H1 (cell line): ENCODE data around the gene PPM1M. TPM values are rescaled to one million over a fixed set of nuclear protein-coding genes. Genes with fewer than 3 reads are reported as not detected.

ENCODE experiments used
- CTCF ChIA-PET: fragments of 300-600 bp; sonication (Branson Sonifier 250); formaldehyde crosslinking; loops from one replicate; lab custom pipeline; 2021; ENCODE audit not compliant: partially characterized antibody; lab: Charles Lee
- POLR2A ChIA-PET: fragments of 300-600 bp; sonication (Branson Sonifier 250); formaldehyde crosslinking; loops from one replicate; lab custom pipeline; 2021; ENCODE audit warnings: inconsistent platforms; ENCODE audit not compliant: partially characterized antibody; lab: Charles Lee
- DNase-seq, 2 experiments: peaks; one replicate each; pipeline versions ENCODE4 v3.0.0 to v3.0.0-alpha.2; 2010 to 2022; ENCODE audit warnings: low spot score in 2 of 2, low read depth in 1 of 2, mixed read lengths in 1 of 2
- FAIRE-seq: peaks from 2 replicates; lab custom pipeline; 2011; peaks lifted over from hg19 to GRCh38; lab: Jason Lieb, UNC
- H2AFZ ChIP-seq: 2 replicates; pipeline ENCODE4 v1.8.1; 2012; ENCODE audit warnings: low read length, inconsistent platforms
- H2AK5ac ChIP-seq: 2 replicates; pipeline ENCODE4 v1.6.1; 2013; ENCODE audit warnings: low read depth, low read length
- H2BK120ac ChIP-seq: replicated peaks from 2 replicates; pipeline ENCODE3; 2013; ENCODE audit warnings: low read depth, low read length, inconsistent platforms
- H2BK12ac ChIP-seq: 2 replicates; pipeline ENCODE4 v1.6.1; 2013; ENCODE audit warnings: low read depth, low read length
- H2BK15ac ChIP-seq: 2 replicates; pipeline ENCODE4 v1.6.1; 2013; ENCODE audit warnings: low read length
- H2BK20ac ChIP-seq: 2 replicates; pipeline ENCODE4 v1.6.1; 2013; ENCODE audit warnings: low read length
- H2BK5ac ChIP-seq: 2 replicates; pipeline ENCODE4 v1.6.1; 2013; ENCODE audit warnings: low read depth, low read length
- H3K14ac ChIP-seq: 2 replicates; pipeline ENCODE4 v1.6.1; 2013; ENCODE audit warnings: inconsistent platforms; ENCODE audit not compliant: insufficient read length
- H3K18ac ChIP-seq: 2 replicates; pipeline ENCODE4 v1.6.1; 2013; ENCODE audit warnings: low read length; ENCODE audit errors: extremely low read depth
- H3K23ac ChIP-seq: 2 replicates; pipeline ENCODE4 v1.6.1; 2013; ENCODE audit warnings: inconsistent platforms; ENCODE audit not compliant: insufficient read length
- H3K23me2 ChIP-seq: 2 replicates; pipeline ENCODE4 v1.6.1; 2013; ENCODE audit warnings: low read depth, low read length
- H3K27ac ChIP-seq: 2 replicates; pipeline ENCODE4 v1.6.1; 2011; ENCODE audit warnings: low read depth, low read length, inconsistent platforms
- H3K27me3 ChIP-seq, 4 experiments: replicated peaks in 1 of 4; 1 replicate in 1 of 4; 2 replicates in 3 of 4; pipeline versions ENCODE4 v1.6.1 to v1.8.1; 2011 to 2013; ENCODE audit warnings: low read length in 3 of 4, mild to moderate bottlenecking in 3 of 4, inconsistent platforms in 2 of 4, mixed read lengths in 2 of 4, moderate library complexity in 1 of 4; ENCODE audit not compliant: control insufficient read depth in 3 of 4, insufficient read depth in 3 of 4; ENCODE audit errors: extremely low read depth in 1 of 4
- H3K36me3 ChIP-seq, 4 experiments: 2 replicates each; pipeline versions ENCODE4 v1.6.1 to v1.8.1; 2011 to 2013; ENCODE audit warnings: mild to moderate bottlenecking in 4 of 4, low read length in 3 of 4, moderate library complexity in 2 of 4, control low read depth in 1 of 4, inconsistent platforms in 1 of 4; ENCODE audit not compliant: insufficient read depth in 4 of 4, control insufficient read depth in 2 of 4
- H3K4ac ChIP-seq: replicated peaks from 2 replicates; pipeline ENCODE3; 2013; ENCODE audit warnings: low read length, low read depth, mixed read lengths, inconsistent platforms; ENCODE audit not compliant: insufficient read length
- H3K4me1 ChIP-seq, 4 experiments: replicated peaks in 1 of 4; 1 replicate in 1 of 4; 2 replicates in 3 of 4; pipeline versions ENCODE4 v1.6.1 to v1.8.1; 2011 to 2013; ENCODE audit warnings: low read length in 3 of 4, inconsistent platforms in 2 of 4, mixed read lengths in 1 of 4; ENCODE audit not compliant: insufficient read depth in 4 of 4, control insufficient read depth in 3 of 4
- H3K4me2 ChIP-seq, 2 experiments: 2 replicates each; pipeline versions ENCODE4 v1.6.1 to v1.8.1; 2011 to 2013; ENCODE audit warnings: low read depth in 2 of 2, low read length in 2 of 2, control low read depth in 1 of 2, inconsistent platforms in 1 of 2, mild to moderate bottlenecking in 1 of 2; ENCODE audit not compliant: insufficient read depth in 1 of 2
- H3K4me3 ChIP-seq, 4 experiments: fragments of 200-600, 300-600 bp in 1 of 4; sonication (generic), shearing (Covaris generic), sonication (Bioruptor Twin) in 1 of 4; 2 replicates each; pipeline versions ENCODE4 v1.5.1 to v1.8.1; 2011 to 2016; ENCODE audit warnings: low read length in 4 of 4, low read depth in 3 of 4, control low read depth in 2 of 4, inconsistent platforms in 2 of 4, mild to moderate bottlenecking in 2 of 4, mixed read lengths in 1 of 4, moderate library complexity in 1 of 4; ENCODE audit not compliant: insufficient read depth in 2 of 4; ENCODE audit errors: extremely low read depth in 1 of 4
- H3K56ac ChIP-seq: replicated peaks from 2 replicates; pipeline ENCODE3; 2013; ENCODE audit warnings: low read depth, mild to moderate bottlenecking, mixed read lengths, low read length, inconsistent platforms; ENCODE audit not compliant: insufficient read length
- H3K79me1 ChIP-seq: 2 replicates; pipeline ENCODE4 v1.6.1; 2013; ENCODE audit warnings: low read depth, low read length, control low read depth
- H3K79me2 ChIP-seq, 2 experiments: 2 replicates each; pipeline versions ENCODE4 v1.6.1 to v1.8.1; 2012 to 2013; ENCODE audit warnings: low read length in 2 of 2, mild to moderate bottlenecking in 2 of 2, inconsistent platforms in 1 of 2; ENCODE audit not compliant: insufficient read depth in 2 of 2, control insufficient read depth in 1 of 2
- H3K9ac ChIP-seq, 4 experiments: replicated peaks in 1 of 4; 1 replicate in 1 of 4; 2 replicates in 3 of 4; pipeline versions ENCODE4 v1.6.1 to v1.8.1; 2011 to 2013; ENCODE audit warnings: low read depth in 3 of 4, low read length in 3 of 4, control low read depth in 2 of 4, mild to moderate bottlenecking in 2 of 4, moderate library complexity in 2 of 4, inconsistent platforms in 1 of 4; ENCODE audit errors: extremely low read depth in 1 of 4
- H3K9me3 ChIP-seq, 2 experiments: 2 replicates each; pipeline versions ENCODE4 v1.6.1 to v1.8.1; 2012 to 2013; ENCODE audit warnings: mild to moderate bottlenecking in 2 of 2, moderate library complexity in 2 of 2, control low read depth in 1 of 2, inconsistent platforms in 1 of 2, low read depth in 1 of 2, low read length in 1 of 2, mixed read lengths in 1 of 2; ENCODE audit not compliant: insufficient read depth in 2 of 2
- H4K20me1 ChIP-seq, 2 experiments: replicated peaks in 1 of 2; 2 replicates each; pipeline versions ENCODE3 to v1.8.1; 2011 to 2013; ENCODE audit warnings: inconsistent platforms in 2 of 2, low read length in 2 of 2, mild to moderate bottlenecking in 1 of 2; ENCODE audit not compliant: insufficient read depth in 2 of 2, control insufficient read depth in 1 of 2
- H4K5ac ChIP-seq: 2 replicates; pipeline ENCODE4 v1.6.1; 2013; ENCODE audit warnings: low read length, low read depth, mixed read lengths, inconsistent platforms; ENCODE audit not compliant: insufficient read length
- H4K8ac ChIP-seq: 2 replicates; pipeline ENCODE4 v1.8.0; 2013; ENCODE audit warnings: mild to moderate bottlenecking, moderate library complexity, low read length, inconsistent platforms; ENCODE audit not compliant: insufficient read depth; ENCODE audit errors: extremely low read depth
- H4K91ac ChIP-seq: replicated peaks from 2 replicates; pipeline ENCODE3; 2013; ENCODE audit warnings: low read length, mixed read lengths, inconsistent platforms; ENCODE audit not compliant: insufficient read length
- BACH1 ChIP-seq: IDR thresholded peaks from 2 replicates; pipeline ENCODE4 v1.6.1; 2012; ENCODE audit warnings: low read length, improper control_type of control experiment
- BRCA1 ChIP-seq: IDR thresholded peaks from 2 replicates; pipeline ENCODE4 v1.6.1; 2012; ENCODE audit warnings: low read depth, low read length, improper control_type of control experiment
- CBX5 ChIP-seq: fragments of 300-800, 300-1000 bp; sonication (generic); IDR thresholded peaks from 2 replicates; pipeline ENCODE4 v1.7.1; 2016; ENCODE audit warnings: antibody characterized with exemption, low read length, low read depth
- EGR1 ChIP-seq: IDR thresholded peaks from 2 replicates; pipeline ENCODE4 v1.6.1; 2011; ENCODE audit warnings: low read depth, low read length, borderline replicate concordance
- EP300 ChIP-seq, 2 experiments: IDR thresholded peaks; 1 replicate in 1 of 2; 2 replicates in 1 of 2; pipeline ENCODE4 v1.6.1; 2011 to 2012; ENCODE audit warnings: low read depth in 2 of 2, low read length in 2 of 2, mild to moderate bottlenecking in 2 of 2, borderline replicate concordance in 1 of 2, inconsistent platforms in 1 of 2, moderate library complexity in 1 of 2
- EZH2 ChIP-seq: fragments of 200-600 bp; sonication (generic); IDR thresholded peaks from 2 replicates; pipeline ENCODE4 v1.7.1; 2012; ENCODE audit warnings: low read depth, mild to moderate bottlenecking, moderate library complexity, low read length, inconsistent platforms; ENCODE audit not compliant: severe bottlenecking
- JUN ChIP-seq: IDR thresholded peaks from 2 replicates; pipeline ENCODE4 v1.6.1; 2011; ENCODE audit warnings: low read depth, mild to moderate bottlenecking, improper control_type of control experiment, low read length
- KDM5A ChIP-seq: fragments of 200-600 bp; IDR thresholded peaks from 2 replicates; pipeline ENCODE4 v1.7.1; 2012; ENCODE audit warnings: mild to moderate bottlenecking, low read length, inconsistent platforms, mixed read lengths
- NANOG ChIP-seq: IDR thresholded peaks from 2 replicates; pipeline ENCODE4 v1.6.1; 2011; ENCODE audit warnings: low read length, low read depth, mild to moderate bottlenecking, inconsistent platforms; ENCODE audit not compliant: insufficient read depth, poor library complexity, severe bottlenecking
- SIN3A ChIP-seq, 2 experiments: IDR thresholded peaks in 1 of 2; conservative IDR thresholded peaks in 1 of 2; 2 replicates each; pipeline ENCODE4 v1.6.1; 2011 to 2012; ENCODE audit warnings: low read length in 2 of 2, improper control_type of control experiment in 1 of 2, low read depth in 1 of 2, mild to moderate bottlenecking in 1 of 2
- SP1 ChIP-seq: IDR thresholded peaks from 2 replicates; pipeline ENCODE4 v1.6.1; 2011; ENCODE audit warnings: low read depth, low read length
- WGBS, 2 experiments: shearing (Covaris generic) in 1 of 2; methylation state at CpG; one replicate each; pipeline versions ENCODE4 v1.1.6 to v1.1.7; 2013 to 2015; ENCODE audit warnings: low lambda C conversion rate in 2 of 2, mixed read lengths in 2 of 2, inconsistent platforms in 1 of 2, low coverage in 1 of 2, missing lambda C conversion rate in 1 of 2; ENCODE audit not compliant: insufficient replicate concordance in 2 of 2, insufficient coverage in 1 of 2, insufficient read length in 1 of 2; ENCODE audit errors: extremely low coverage in 1 of 2, missing lambda C conversion rate in 1 of 2; 5-methylcytosine and 5-hydroxymethylcytosine counted together
- polyA plus RNA-seq, 7 experiments: library from polyadenylated mRNA; depleted of rRNA in 3 of 7; stranded (reverse) in 5 of 7; unstranded in 2 of 7; fragments of >200 nt in 5 of 7; fragments of 200-250 nt in 2 of 7; gene quantifications; 1 replicate in 5 of 7; 2 replicates in 1 of 7; 4 replicates in 1 of 7; pipeline versions ENCODE4 v1.2.1 to v1.2.3, GENCODE V29; 2011 to 2013; ENCODE audit warnings: missing spikeins in 2 of 7, mixed read lengths in 2 of 7
- total RNA-seq: library from RNA; stranded (reverse); fragmentation: NEBNext Ultra II Directional; extraction: Animal tissue kit (Norgen Biotek cat#: 25700); gene quantifications from 2 replicates; pipeline ENCODE4 v1.2.1, GENCODE V29; 2021
- TF ChIP-seq, protein P1 (sequence below): IDR thresholded peaks from 2 replicates; pipeline ENCODE4 v1.6.1; 2012; ENCODE audit warnings: inconsistent platforms

The PPM1M gene
- total and polyA plus RNA-seq, 2 of the 8 experiments (the other 6 are each of a cell fraction or from before 2014, with no cell fraction given): 5.2 to 6.3 TPM

- H4K5ac ChIP-seq: no peak overlapping the region
- no peak overlapping the region for H3K4me2 ChIP-seq
- no peak overlapping the region for H2AK5ac ChIP-seq
- no peak overlapping the region for H3K4me3 ChIP-seq
- no peaks in the 10 kb centered on the region for H3K79me2 ChIP-seq
- H2BK120ac ChIP-seq: no peak overlapping the region
- H3K9ac ChIP-seq: no peak overlapping the region
- H3K9me3 ChIP-seq: no peaks in the 10 kb centered on the region
- H3K18ac ChIP-seq: no peak overlapping the region
- H3K14ac ChIP-seq: no peak overlapping the region
- FAIRE-seq (no peak), DNase-seq (no peak)
- no peaks in the 10 kb centered on the region for H3K27me3 ChIP-seq
- H3K27ac ChIP-seq: no peak overlapping the region
- ChIA-PET CTCF (interaction anchor here (1.9 to 14.4 kb wide), 4 partner anchors 11 to 112 kb away, joined by 4 to 336 read pairs (median 128); partner anchors contain the start of genes PPM1M and TLR9), POLR2A (interaction anchor here (1.0 to 1.5 kb wide), 2 partner anchors 9 to 50 kb away, joined by 4 to 6 read pairs; partner anchors contain the start of gene WDR82)
- H2BK12ac ChIP-seq: no peak overlapping the region
- H3K23ac ChIP-seq: no peak overlapping the region
- H4K91ac ChIP-seq: no peak overlapping the region
- no peaks in the 10 kb centered on the region for H3K23me2 ChIP-seq
- H3K4ac ChIP-seq: no peak overlapping the region
- no peak overlapping the region for H2BK15ac ChIP-seq
- peaks cover 0 to 4% (median 2%) of the 10 kb centered on the region in 4 experiments; a peak in 5 of 7 replicates for H3K4me1 ChIP-seq
- no peaks in the 10 kb centered on the region; the same call in 1 of the 2 replicates for H3K79me1 ChIP-seq
- no peak overlapping the region for H2AFZ ChIP-seq
- H3K36me3 ChIP-seq: peaks cover 5 to 17% (median 11%) of the 10 kb centered on the region in 4 experiments; a peak in 5 of 8 replicates
- WGBS, 2 experiments: 95% methylated on average over 21 of the region's 21 CpGs; no CpG with 5 or more reads in 1 of the 2 experiments
- no peak overlapping the region for H2BK5ac ChIP-seq
- H2BK20ac ChIP-seq: no peak overlapping the region
- H3K56ac ChIP-seq: no peak overlapping the region
- H4K8ac ChIP-seq: no peak overlapping the region
- peaks cover 8 to 10% of the 10 kb centered on the region in 2 experiments for H4K20me1 ChIP-seq
- TF ChIP-seq CBX5 (no peak), JUN (no peak), EGR1 (no peak), KDM5A (no peak), NANOG (no peak), EP300 (IDR thresholded peaks at IDR 0.05; ENCODE audit: borderline replicate concordance in 1 of 2, low read depth in 2 of 2, low read length in 2 of 2) (no peak), BACH1 (no peak), SIN3A (conservative IDR thresholded peaks at IDR 0.05 in 1 of 2, IDR thresholded peaks at IDR 0.05 in 1 of 2; ENCODE audit: low read depth in 1 of 2, low read length in 2 of 2) (no peak), EZH2 (no peak), BRCA1 (no peak), SP1 (no peak)
- TF ChIP-seq, protein P1, sequence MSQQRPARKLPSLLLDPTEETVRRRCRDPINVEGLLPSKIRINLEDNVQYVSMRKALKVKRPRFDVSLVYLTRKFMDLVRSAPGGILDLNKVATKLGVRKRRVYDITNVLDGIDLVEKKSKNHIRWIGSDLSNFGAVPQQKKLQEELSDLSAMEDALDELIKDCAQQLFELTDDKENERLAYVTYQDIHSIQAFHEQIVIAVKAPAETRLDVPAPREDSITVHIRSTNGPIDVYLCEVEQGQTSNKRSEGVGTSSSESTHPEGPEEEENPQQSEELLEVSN: no peak
These were observed 16.7 kb upstream of the PPM1M start for GRCh38 chr3:52228751-52229291.
